LNCAP (cell line): ENCODE data around the gene NHLH1.

Experiments
- CTCF ChIP-seq: fragments of 450-650 bp; IDR thresholded peaks from 2 replicates; pipeline ENCODE4 v1.5.1; 2017; ENCODE audit warnings: mild to moderate bottlenecking

NHLH1 gene

GRCh38 chr1:160371756-160372155, 4.9 kb downstream of the NHLH1 start:
- TF ChIP-seq CTCF = no peak

GRCh38 chr1:160373696-160374095, 6.8 kb downstream of the NHLH1 start:
- no peak for TF ChIP-seq CTCF

- no peak for TF ChIP-seq CTCF
Observed at GRCh38 chr1:160374306-160375110, 7.6 kb downstream of the NHLH1 start.

GRCh38 chr1:160375788-160376524, 9.1 kb downstream of the NHLH1 start:
- TF ChIP-seq CTCF = no peak

- peak; percentile 98 for TF ChIP-seq CTCF
Observed at GRCh38 chr1:160376525-160377131, 9.8 kb downstream of the NHLH1 start.

GRCh38 chr1:160377585-160378206, 10.8 kb downstream of the NHLH1 start:
- no peak for TF ChIP-seq CTCF

- TF ChIP-seq CTCF = no peak
Observed at GRCh38 chr1:160394673-160395072, 27.8 kb downstream of the NHLH1 start.
